ENCODE data around the gene CFAP46. TPM values are rescaled to one million over a fixed set of nuclear protein-coding genes. Genes with fewer than 3 reads are reported as not detected.

CFAP46 gene
- polyA plus RNA-seq, 3 donors, result 0.07 TPM; not detected in 2

DNA sequence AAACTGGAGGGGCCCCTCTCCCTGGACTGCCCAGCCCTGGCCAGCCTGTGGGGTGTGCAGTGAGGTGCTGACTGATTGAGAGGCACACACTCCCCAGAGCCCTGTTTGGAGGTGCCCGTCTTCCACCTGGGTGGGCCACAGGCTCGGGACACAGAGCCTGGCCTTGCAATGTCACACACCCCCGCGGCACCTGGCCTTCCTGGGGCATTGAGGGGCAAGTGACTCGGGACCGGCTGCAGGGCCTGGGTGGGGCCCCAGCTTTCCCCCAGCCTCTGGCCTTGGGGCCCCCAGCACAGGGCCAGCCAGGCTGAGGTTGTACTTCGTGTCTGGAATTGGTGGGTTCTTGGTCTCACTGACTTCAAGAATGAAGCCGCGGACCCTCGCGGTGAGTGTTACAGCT, 142.5 kb downstream of the CFAP46 start:
- Histone ChIP-seq H3K36me3 (replicated peaks in 1 of 2; ENCODE audit: control insufficient read depth in 1 of 2, insufficient read depth in 2 of 2, low read length in 2 of 2) (no peaks in the 10 kb centered on the region), H3K9ac (ENCODE audit: insufficient read depth, low read length, poor library complexity, severe bottlenecking) (no peak overlapping the region), H3K27ac (ENCODE audit: low read depth in 1 of 2, low read length in 2 of 2) (no peak overlapping the region), H3K4me2 (replicated peaks; ENCODE audit: extremely low read depth, low read length, poor library complexity, severe bottlenecking) (no peak overlapping the region), H2AFZ (ENCODE audit: insufficient read depth, low read depth, low read length, poor library complexity, severe bottlenecking) (no peak overlapping the region), H3K79me2 (ENCODE audit: insufficient read depth, low read length) (no peaks in the 10 kb centered on the region), H3K9me3 (replicated peaks in 1 of 2; ENCODE audit: control insufficient read depth in 1 of 2, insufficient read depth in 1 of 2, low read length in 2 of 2) (peaks cover 0 to 3% of the 10 kb centered on the region in 2 donors), H3K4me3 (replicated peaks in 1 of 3; ENCODE audit: low read depth in 2 of 3, low read length in 3 of 3) (no peak overlapping the region), H3K27me3 (ENCODE audit: control insufficient read depth in 2 of 2, insufficient read depth in 2 of 2, low read length in 2 of 2) (no peaks in the 10 kb centered on the region), H4K20me1 (ENCODE audit: insufficient read depth, low read length) (no peaks in the 10 kb centered on the region), H3K4me1 (ENCODE audit: control insufficient read depth in 1 of 2, insufficient read depth in 2 of 2, low read length in 2 of 2) (no peaks in the 10 kb centered on the region)
- 96% methylated on average over 4 of the region's 11 CpGs for WGBS (ENCODE audit: insufficient coverage)
- Mint-ChIP-seq H3K36me3 (no peaks in the 10 kb centered on the region), H3K9me3 (peaks cover 0 to 5% (median 5%) of the 10 kb centered on the region in 7 donors), H3K4me1 (no peaks in the 10 kb centered on the region), H3K27ac (no peak overlapping the region), H3K27me3 (ENCODE audit: low read depth in 3 of 3) (peaks cover 0 to 9% (median 3%) of the 10 kb centered on the region in 3 donors), H3K4me3 (no peak overlapping the region)
- DNase-seq, result no peak
- TF ChIP-seq, protein P1, sequence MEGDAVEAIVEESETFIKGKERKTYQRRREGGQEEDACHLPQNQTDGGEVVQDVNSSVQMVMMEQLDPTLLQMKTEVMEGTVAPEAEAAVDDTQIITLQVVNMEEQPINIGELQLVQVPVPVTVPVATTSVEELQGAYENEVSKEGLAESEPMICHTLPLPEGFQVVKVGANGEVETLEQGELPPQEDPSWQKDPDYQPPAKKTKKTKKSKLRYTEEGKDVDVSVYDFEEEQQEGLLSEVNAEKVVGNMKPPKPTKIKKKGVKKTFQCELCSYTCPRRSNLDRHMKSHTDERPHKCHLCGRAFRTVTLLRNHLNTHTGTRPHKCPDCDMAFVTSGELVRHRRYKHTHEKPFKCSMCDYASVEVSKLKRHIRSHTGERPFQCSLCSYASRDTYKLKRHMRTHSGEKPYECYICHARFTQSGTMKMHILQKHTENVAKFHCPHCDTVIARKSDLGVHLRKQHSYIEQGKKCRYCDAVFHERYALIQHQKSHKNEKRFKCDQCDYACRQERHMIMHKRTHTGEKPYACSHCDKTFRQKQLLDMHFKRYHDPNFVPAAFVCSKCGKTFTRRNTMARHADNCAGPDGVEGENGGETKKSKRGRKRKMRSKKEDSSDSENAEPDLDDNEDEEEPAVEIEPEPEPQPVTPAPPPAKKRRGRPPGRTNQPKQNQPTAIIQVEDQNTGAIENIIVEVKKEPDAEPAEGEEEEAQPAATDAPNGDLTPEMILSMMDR (IDR thresholded peaks at IDR 0.05), result no peak
- intact Hi-C loops (cut with micrococcal nuclease), result no loop called here

DNA sequence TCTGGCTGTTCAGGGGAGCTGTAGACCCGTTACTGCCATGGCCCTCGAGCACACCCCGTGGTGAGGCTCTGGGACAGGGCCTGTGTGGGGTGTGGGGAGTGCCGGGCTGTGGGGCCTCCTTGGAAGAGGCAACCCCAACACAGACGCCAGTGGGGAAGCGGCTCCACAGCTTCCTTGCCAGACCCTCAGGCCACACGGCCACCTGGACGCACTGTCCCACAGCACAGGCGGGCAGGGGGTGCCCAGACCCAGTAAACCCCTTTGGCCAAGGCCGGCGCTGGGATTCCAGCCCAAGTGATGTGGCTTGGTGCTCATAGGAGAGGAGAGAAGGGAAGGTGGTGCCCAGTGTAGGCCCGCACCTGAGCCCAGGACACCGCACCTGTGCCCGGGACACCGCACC, 143.5 kb downstream of the CFAP46 start:
- no peaks in the 10 kb centered on the region for H3K27me3 ChIP-seq (ENCODE audit: control insufficient read depth in 2 of 2, insufficient read depth in 2 of 2, low read length in 2 of 2)
- no peaks in the 10 kb centered on the region for H3K79me2 ChIP-seq (ENCODE audit: insufficient read depth, low read length)
- intact Hi-C loops (cut with micrococcal nuclease), result no loop called here
- no peak overlapping the region for H3K27ac ChIP-seq (ENCODE audit: low read depth in 1 of 2, low read length in 2 of 2)
- TF ChIP-seq, protein P1 (IDR thresholded peaks at IDR 0.05), result no peak
- H3K9ac ChIP-seq (ENCODE audit: insufficient read depth, low read length, poor library complexity, severe bottlenecking), result no peak overlapping the region
- H3K4me3 ChIP-seq (replicated peaks in 1 of 3; ENCODE audit: low read depth in 2 of 3, low read length in 3 of 3), result no peak overlapping the region
- Mint-ChIP-seq H3K36me3 (no peaks in the 10 kb centered on the region), H3K4me3 (no peak overlapping the region), H3K27ac (no peak overlapping the region), H3K4me1 (no peaks in the 10 kb centered on the region), H3K9me3 (peaks cover 0 to 5% (median 5%) of the 10 kb centered on the region in 7 donors), H3K27me3 (ENCODE audit: low read depth in 3 of 3) (peaks cover 0 to 9% (median 3%) of the 10 kb centered on the region in 3 donors)
- peaks cover 0 to 3% of the 10 kb centered on the region in 2 donors for H3K9me3 ChIP-seq (replicated peaks in 1 of 2; ENCODE audit: control insufficient read depth in 1 of 2, insufficient read depth in 1 of 2, low read length in 2 of 2)
- H3K4me2 ChIP-seq (replicated peaks; ENCODE audit: extremely low read depth, low read length, poor library complexity, severe bottlenecking), result no peak overlapping the region
- H2AFZ ChIP-seq (ENCODE audit: insufficient read depth, low read depth, low read length, poor library complexity, severe bottlenecking), result no peak overlapping the region
- 93% methylated on average over 10 of the region's 15 CpGs for WGBS (ENCODE audit: insufficient coverage)
- H3K4me1 ChIP-seq (ENCODE audit: control insufficient read depth in 1 of 2, insufficient read depth in 2 of 2, low read length in 2 of 2), result no peaks in the 10 kb centered on the region
- no peaks in the 10 kb centered on the region for H3K36me3 ChIP-seq (replicated peaks in 1 of 2; ENCODE audit: control insufficient read depth in 1 of 2, insufficient read depth in 2 of 2, low read length in 2 of 2)
- no peak for DNase-seq
- no peaks in the 10 kb centered on the region for H4K20me1 ChIP-seq (ENCODE audit: insufficient read depth, low read length)

Data from CD14-positive monocyte (primary cell).